RWPE2 (cell line): ENCODE data around the gene SBNO2.

Experiments used
- ATAC-seq: fragments of 200-7000 bp; cut with Tn5 transposase; 3 replicates; pipeline ENCODE4 v1.9.1; 2021; ENCODE audit warnings: low read depth
- DNase-seq: peaks from one replicate; pipeline ENCODE4 v3.0.0-alpha.2; 2020; ENCODE audit warnings: low spot score
- H3K27ac ChIP-seq: fragments of 450-650 bp; 2 replicates; pipeline ENCODE4 v1.5.1; 2017; ENCODE audit warnings: mild to moderate bottlenecking; ENCODE audit not compliant: poor library complexity, severe bottlenecking
- H3K27me3 ChIP-seq: fragments of 250-450 bp; sonication (Bioruptor Pico); 2 replicates; pipeline ENCODE4 v1.5.1; 2021; ENCODE audit warnings: mild to moderate bottlenecking, moderate library complexity; ENCODE audit not compliant: insufficient read depth, poor library complexity, severe bottlenecking
- H3K36me3 ChIP-seq: fragments of 250-450 bp; sonication (Bioruptor Pico); 2 replicates; pipeline ENCODE4 v1.5.1; 2020; ENCODE audit warnings: low read depth, mild to moderate bottlenecking, moderate library complexity
- H3K4me1 ChIP-seq: fragments of 250-450 bp; sonication (Bioruptor Pico); 2 replicates; pipeline ENCODE4 v1.5.1; 2021; ENCODE audit warnings: mild to moderate bottlenecking, moderate library complexity; ENCODE audit not compliant: insufficient read depth, poor library complexity, severe bottlenecking
- H3K4me3 ChIP-seq: fragments of 250-450 bp; sonication (Bioruptor Pico); 2 replicates; pipeline ENCODE4 v1.5.1; 2021; ENCODE audit warnings: mild to moderate bottlenecking, moderate library complexity; ENCODE audit not compliant: severe bottlenecking
- H3K9me3 ChIP-seq: fragments of 250-450 bp; sonication (Bioruptor Pico); 2 replicates; pipeline ENCODE4 v1.5.1; 2021; ENCODE audit warnings: mild to moderate bottlenecking, moderate library complexity; ENCODE audit not compliant: severe bottlenecking
- CTCF ChIP-seq: fragments of 450-650 bp; IDR thresholded peaks from one replicate; pipeline ENCODE4 v1.5.1; 2017; ENCODE audit warnings: mild to moderate bottlenecking, moderate library complexity; ENCODE audit not compliant: poor library complexity, severe bottlenecking

The SBNO2 gene

GRCh38 chr19:1154731-1155351 lies 19.2 kb downstream of the SBNO2 start:
- DNase-seq = no peak
- peak; percentile 75 for ATAC-seq
- H3K36me3 ChIP-seq = peaks cover 39% of the 10 kb centered on the region
- H3K4me1 ChIP-seq = peaks cover 14% of the 10 kb centered on the region
- no peak for TF ChIP-seq CTCF
- H3K27me3 ChIP-seq = no peaks in the 10 kb centered on the region
- H3K9me3 ChIP-seq = no peaks in the 10 kb centered on the region
- no peak overlapping the region for H3K4me3 ChIP-seq
- H3K27ac ChIP-seq = peak overlapping the region; percentile 81

GRCh38 chr19:1153891-1154730 lies 20.0 kb downstream of the SBNO2 start:
- Histone ChIP-seq H3K9me3 (no peaks in the 10 kb centered on the region), H3K27me3 (no peaks in the 10 kb centered on the region), H3K36me3 (peaks cover 46% of the 10 kb centered on the region), H3K4me1 (peaks cover 14% of the 10 kb centered on the region), H3K27ac (peak overlapping the region; percentile 81), H3K4me3 (no peak overlapping the region)
- TF ChIP-seq CTCF = no peak
- DNase-seq (no peak), ATAC-seq (no peak)

DNA sequence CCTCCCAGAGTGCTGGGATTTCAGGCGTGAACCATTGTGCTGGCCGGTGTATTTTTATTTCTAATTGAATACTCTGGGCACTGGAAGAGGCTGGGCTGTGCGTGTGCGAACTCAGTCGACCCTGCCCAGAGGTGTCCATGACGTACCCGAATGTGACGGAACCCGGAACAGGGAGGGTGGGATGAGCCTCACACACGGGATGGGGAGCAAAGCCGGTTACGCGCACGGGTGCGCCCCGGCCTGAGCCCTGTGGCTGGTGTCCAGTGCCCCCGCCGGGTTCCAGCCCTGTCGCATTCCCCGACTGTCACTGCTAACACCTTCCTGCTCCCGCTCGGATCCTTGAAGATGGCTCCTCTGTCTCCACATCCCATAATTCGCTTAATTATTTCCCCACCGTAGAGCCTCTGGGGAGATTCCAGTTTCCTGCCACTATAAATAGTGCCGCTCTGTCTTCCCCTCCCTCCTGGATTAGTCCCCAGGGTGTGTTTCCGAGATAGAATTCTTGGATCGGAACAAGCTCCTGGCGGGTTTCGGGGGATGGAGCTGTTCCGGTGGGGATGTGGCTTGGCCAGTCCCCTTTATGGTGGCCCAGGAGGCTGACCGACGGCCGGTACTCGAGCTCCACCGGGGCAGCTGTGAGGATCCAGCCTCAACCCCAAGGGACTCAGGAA lies 22.0 kb downstream of the SBNO2 start:
- no peak for TF ChIP-seq CTCF
- Histone ChIP-seq H3K9me3 (no peaks in the 10 kb centered on the region), H3K4me1 (peaks cover 14% of the 10 kb centered on the region), H3K4me3 (no peak overlapping the region), H3K27me3 (no peaks in the 10 kb centered on the region), H3K36me3 (peaks cover 56% of the 10 kb centered on the region), H3K27ac (no peak overlapping the region)
- DNase-seq (no peak), ATAC-seq (no peak)

- DNase-seq (no peak), ATAC-seq (no peak)
- H3K9me3 ChIP-seq = no peaks in the 10 kb centered on the region
- H3K4me1 ChIP-seq = peaks cover 14% of the 10 kb centered on the region
- H3K27me3 ChIP-seq = no peaks in the 10 kb centered on the region
- H3K36me3 ChIP-seq = peaks cover 60% of the 10 kb centered on the region
- no peak overlapping the region for H3K4me3 ChIP-seq
- TF ChIP-seq CTCF = no peak
- no peak overlapping the region for H3K27ac ChIP-seq
These were observed 22.9 kb downstream of the SBNO2 start for GRCh38 chr19:1151037-1151724.
